NB4 (cell line): ENCODE data around the gene SLC22A9.

Experiments used
- DNase-seq: peaks from one replicate; pipeline ENCODE4 v3.0.0; 2010; ENCODE audit warnings: low read depth
- H3K4me3 ChIP-seq: one replicate; pipeline ENCODE4 v1.5.1; 2011; ENCODE audit warnings: mild to moderate bottlenecking, low read depth, low read length, moderate library complexity
- CTCF ChIP-seq: IDR thresholded peaks from one replicate; pipeline ENCODE4 v1.5.1; 2012; ENCODE audit warnings: low read depth, low read length
- MAX ChIP-seq: IDR thresholded peaks from 2 replicates; pipeline ENCODE4 v1.6.1; 2011; ENCODE audit warnings: low read depth, low read length
- MYC ChIP-seq: IDR thresholded peaks from 2 replicates; pipeline ENCODE4 v1.6.1; 2011; ENCODE audit warnings: low read depth, low read length
- POLR2A ChIP-seq: IDR thresholded peaks from 2 replicates; pipeline ENCODE4 v1.6.1; 2011; ENCODE audit warnings: mild to moderate bottlenecking; ENCODE audit not compliant: insufficient read length; ENCODE audit errors: extremely low read depth

SLC22A9 gene

GRCh38 chr11:63362196-63362793 is 7.3 kb upstream of the SLC22A9 start:
- no peak overlapping the region for H3K4me3 ChIP-seq
- no peak for TF ChIP-seq MAX
- DNase-seq, result no peak

GRCh38 chr11:63369971-63370588 is 495 bp downstream of the SLC22A9 start:
- no peak overlapping the region for H3K4me3 ChIP-seq
- DNase-seq, result no peak
- TF ChIP-seq MYC, result no peak
- no peak for TF ChIP-seq CTCF
- TF ChIP-seq POLR2A, result no peak
- TF ChIP-seq MAX, result no peak

- H3K4me3 ChIP-seq, result no peak overlapping the region
- DNase-seq, result no peak
- TF ChIP-seq POLR2A (no peak), MYC (no peak), MAX (no peak), CTCF (no peak)
These were observed 1.8 kb downstream of the SLC22A9 start for GRCh38 chr11:63371396-63371795.

- TF ChIP-seq CTCF (no peak), MYC (no peak), POLR2A (no peak), MAX (no peak)
- DNase-seq, result peak; percentile 79
- H3K4me3 ChIP-seq, result no peak overlapping the region
These were observed 5.8 kb downstream of the SLC22A9 start for GRCh38 chr11:63375434-63375833.

GRCh38 chr11:63380130-63380529 is 10.5 kb downstream of the SLC22A9 start:
- no peak for DNase-seq
- no peak overlapping the region for H3K4me3 ChIP-seq
- TF ChIP-seq CTCF (no peak), MAX (no peak), POLR2A (no peak), MYC (no peak)

- no peak for TF ChIP-seq POLR2A
- TF ChIP-seq MAX, result no peak
- TF ChIP-seq MYC, result no peak
- TF ChIP-seq CTCF, result no peak
- no peak for DNase-seq
- H3K4me3 ChIP-seq, result no peak overlapping the region
These were observed 26.1 kb downstream of the SLC22A9 start for GRCh38 chr11:63395697-63396096.
